HEK293 (cell line): Measurements from ENCODE around the gene PPP2R5D.

Source experiments
- ATF2 ChIP-seq: fragments of 450-650 bp; formaldehyde crosslinking; IDR thresholded peaks from 2 replicates; pipeline ENCODE4 v1.5.1; 2016; ENCODE audit warnings: missing biosample characterization, missing genetic modification characterization, low read depth
- CTCF ChIP-seq: fragments of 450-650 bp; formaldehyde crosslinking; IDR thresholded peaks from 2 replicates; pipeline ENCODE4 v1.5.1; 2016; ENCODE audit warnings: missing biosample characterization, missing genetic modification characterization
- EGR2 ChIP-seq: fragments of 450-650 bp; formaldehyde crosslinking; IDR thresholded peaks from 2 replicates; pipeline ENCODE4 v1.5.1; 2016; ENCODE audit warnings: low read depth, missing biosample characterization, missing genetic modification characterization
- ZFP3 ChIP-seq: fragments of 450-650 bp; formaldehyde crosslinking; IDR thresholded peaks from 2 replicates; pipeline ENCODE4 v1.5.1; 2016; ENCODE audit warnings: low read depth, missing biosample characterization, missing genetic modification characterization
- ZNF16 ChIP-seq: fragments of 450-650 bp; formaldehyde crosslinking; IDR thresholded peaks from 2 replicates; pipeline ENCODE4 v1.5.1; 2016; ENCODE audit warnings: low read depth, missing biosample characterization, missing genetic modification characterization
- ZNF501 ChIP-seq: fragments of 450-650 bp; formaldehyde crosslinking; IDR thresholded peaks from 2 replicates; pipeline ENCODE4 v1.5.1; 2016; ENCODE audit warnings: missing biosample characterization, missing genetic modification characterization
- ZNF521 ChIP-seq: fragments of 450-650 bp; formaldehyde crosslinking; IDR thresholded peaks from 2 replicates; pipeline ENCODE4 v1.5.1; 2017; ENCODE audit warnings: missing biosample characterization, mild to moderate bottlenecking, missing genetic modification characterization
- ZNF558 ChIP-seq: fragments of 450-650 bp; formaldehyde crosslinking; IDR thresholded peaks from 2 replicates; pipeline ENCODE4 v1.5.1; 2016; ENCODE audit warnings: missing biosample characterization, missing genetic modification characterization

DNA sequence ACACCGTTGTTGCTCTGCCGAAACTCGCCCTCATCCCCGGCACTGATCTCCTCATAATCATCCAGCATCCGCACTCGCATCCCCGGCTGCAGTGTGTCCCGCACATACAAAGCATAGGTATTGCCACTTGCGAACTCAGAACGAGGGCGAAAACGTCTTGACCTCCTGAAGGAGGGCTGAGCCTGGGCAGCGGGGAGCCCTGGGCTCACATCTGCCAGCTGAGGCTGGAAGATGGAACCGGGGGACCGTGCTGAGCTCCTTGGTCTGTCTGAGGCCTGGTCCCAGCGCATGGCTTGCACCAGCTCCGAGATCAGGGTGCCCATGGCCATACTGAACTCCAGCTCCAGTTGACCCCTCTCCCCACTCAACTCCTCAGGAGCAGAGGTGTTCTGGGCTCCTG lies 66.6 kb downstream of the PPP2R5D start:
- no peak for TF ChIP-seq CTCF (tag by site-specific recombination)
- TF ChIP-seq ZNF558: no peak
- no peak for TF ChIP-seq ZNF521 (tag by site-specific recombination)
- no peak for TF ChIP-seq ATF2
- TF ChIP-seq EGR2 (tag by site-specific recombination): no peak
- TF ChIP-seq ZFP3: no peak
- no peak for TF ChIP-seq ZNF16 (tag by site-specific recombination)
- no peak for TF ChIP-seq ZNF501 (tag by site-specific recombination)
